GM19023 (cell line): ENCODE results near the gene PARM1.

ENCODE experiments used
- ATAC-seq: cut with Tn5 transposase; IDR thresholded peaks from one replicate; pipeline ENCODE4 v1.9.1; 2021; ENCODE audit warnings: mild to moderate bottlenecking, moderate library complexity; ENCODE audit not compliant: unreplicated experiment

The PARM1 gene

GRCh38 chr4:74941123-74941522 lies 8.2 kb downstream of the PARM1 start:
- no peak for ATAC-seq

GRCh38 chr4:74942251-74942917 lies 9.5 kb downstream of the PARM1 start:
- ATAC-seq: no peak

DNA sequence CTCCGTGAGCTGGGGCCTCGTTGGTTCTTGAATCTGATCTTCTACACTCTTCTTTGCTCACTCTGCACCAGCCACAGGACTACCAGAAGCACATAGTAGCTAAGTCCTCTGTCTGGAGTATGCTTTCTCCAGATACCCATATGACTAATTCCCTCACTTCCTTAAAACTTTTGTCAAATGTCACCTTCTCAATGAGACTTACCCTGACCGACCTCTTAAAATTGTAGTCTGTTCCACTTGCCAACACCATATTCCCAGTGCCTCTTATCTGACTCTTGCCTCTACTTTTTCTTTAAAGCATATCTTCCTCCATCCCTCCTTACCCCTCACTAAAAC lies 10.0 kb downstream of the PARM1 start:
- ATAC-seq: no peak

DNA sequence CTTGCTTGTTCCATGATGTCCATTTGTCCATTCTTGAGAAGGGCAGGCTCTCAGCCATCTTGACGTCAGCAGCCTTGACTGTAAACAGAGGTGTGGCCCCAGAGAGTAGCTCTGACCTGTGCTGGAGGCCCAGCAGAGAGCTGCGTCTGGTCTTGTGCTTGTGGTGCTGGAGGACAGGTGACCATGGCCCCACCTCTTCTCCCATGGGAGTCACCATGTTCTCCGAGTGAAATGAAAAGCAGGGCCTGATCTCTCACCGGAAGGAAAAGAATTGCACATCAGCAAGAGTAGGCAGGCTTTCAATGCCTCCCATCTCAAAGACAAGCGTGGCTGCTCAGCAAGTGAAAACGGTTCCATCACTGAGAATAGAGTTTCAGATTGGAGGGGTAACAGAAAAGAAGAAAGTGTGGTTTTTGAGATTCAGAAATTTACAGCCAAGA lies 11.5 kb downstream of the PARM1 start:
- no peak for ATAC-seq

DNA sequence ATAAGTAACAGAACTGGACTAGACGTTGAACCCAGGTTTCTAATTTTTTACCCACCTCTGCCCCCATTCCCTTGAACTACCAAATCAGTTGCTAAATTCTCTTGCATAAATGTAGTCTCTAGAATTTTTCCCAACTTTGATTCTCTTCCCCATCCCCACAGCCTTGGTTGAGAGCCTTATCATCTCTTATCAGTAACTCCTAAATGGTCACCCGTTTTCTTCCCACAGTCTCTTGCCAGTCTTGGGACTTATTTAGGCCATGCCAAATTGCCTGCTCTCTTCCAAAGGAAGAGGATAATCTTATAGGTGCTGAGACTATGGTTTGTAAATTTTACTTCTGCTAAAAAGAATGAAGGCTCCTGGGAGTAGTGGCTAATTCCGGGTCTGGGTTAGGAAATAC lies 13.3 kb downstream of the PARM1 start:
- ATAC-seq: no peak

GRCh38 chr4:74947798-74948197 lies 14.9 kb downstream of the PARM1 start:
- ATAC-seq: no peak

GRCh38 chr4:74948236-74948635 lies 15.3 kb downstream of the PARM1 start:
- ATAC-seq: no peak

DNA sequence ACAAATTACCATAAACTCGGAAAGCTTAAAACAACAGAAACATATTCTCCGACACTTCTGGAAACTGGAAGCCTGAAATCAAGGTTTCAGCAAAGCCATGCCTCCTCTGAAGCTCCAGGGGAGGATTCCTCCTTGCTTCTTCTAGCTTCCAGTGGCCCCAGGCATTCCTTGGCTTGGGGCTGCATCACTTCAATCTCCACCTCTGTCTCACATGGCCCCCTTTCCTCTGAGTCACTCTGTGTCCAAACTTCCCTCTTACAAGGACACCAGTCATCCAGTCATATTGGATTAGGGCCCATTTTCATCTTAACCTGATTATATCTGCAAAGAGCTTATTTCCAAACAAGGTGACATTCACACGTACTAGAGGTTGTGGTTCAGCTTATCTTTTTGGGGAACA lies 17.3 kb downstream of the PARM1 start:
- no peak for ATAC-seq

DNA sequence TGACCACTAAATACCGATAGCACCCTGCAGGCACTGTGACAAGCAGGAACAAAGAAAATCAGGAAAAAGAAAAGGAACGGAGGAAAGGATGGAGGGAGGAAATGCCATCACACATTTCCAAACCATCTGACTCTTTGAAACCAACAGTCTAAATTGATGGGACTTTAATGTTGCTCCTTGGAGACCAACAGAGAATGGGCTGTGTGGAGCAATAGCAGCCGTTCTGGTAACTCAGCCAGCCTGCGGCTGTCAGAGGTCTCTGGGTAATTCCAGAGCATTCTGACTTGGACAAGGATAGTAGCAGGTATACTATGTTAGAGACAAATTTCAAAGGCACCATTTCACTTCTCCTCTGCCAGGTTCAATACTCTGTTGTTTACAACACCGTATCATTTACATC lies 18.0 kb downstream of the PARM1 start:
- no peak for ATAC-seq

GRCh38 chr4:74953647-74954046 lies 20.7 kb downstream of the PARM1 start:
- no peak for ATAC-seq

DNA sequence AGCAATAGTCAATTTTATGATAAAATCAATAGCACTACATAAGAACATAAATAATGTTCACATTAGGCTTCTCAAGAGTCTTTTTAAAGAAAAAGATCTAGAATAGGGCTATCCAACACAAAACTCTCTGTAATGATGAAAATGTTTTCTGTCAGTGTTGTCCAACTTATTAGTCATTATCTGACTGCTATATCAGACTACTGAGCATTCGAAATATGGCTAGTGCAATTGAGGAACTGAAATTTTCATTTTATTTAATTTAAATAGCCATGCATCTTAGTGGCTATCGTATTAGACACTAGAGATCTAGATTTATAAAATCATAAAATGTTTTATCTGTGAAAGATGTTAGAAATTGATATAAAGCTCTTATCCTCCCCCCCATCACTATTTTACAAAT lies 26.0 kb downstream of the PARM1 start:
- no peak for ATAC-seq

DNA sequence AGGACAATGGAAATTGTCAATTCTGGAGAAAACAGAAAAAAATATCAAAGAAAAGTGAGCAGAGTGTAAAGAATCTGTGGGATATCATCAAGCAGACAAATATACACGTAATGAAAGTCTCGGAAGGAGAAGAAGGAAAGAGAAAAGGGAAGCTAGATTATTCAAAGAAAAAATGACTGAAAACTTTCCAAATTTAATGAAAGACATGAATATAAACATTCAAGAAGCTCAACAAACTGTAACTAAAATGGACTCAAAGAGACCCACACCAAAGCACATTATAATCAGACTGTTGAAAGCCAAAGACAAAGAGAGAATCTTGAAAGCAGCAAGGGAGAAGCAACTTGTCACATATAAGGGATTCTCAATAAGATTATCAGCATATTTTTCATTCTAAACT lies 28.3 kb downstream of the PARM1 start:
- ATAC-seq: no peak

DNA sequence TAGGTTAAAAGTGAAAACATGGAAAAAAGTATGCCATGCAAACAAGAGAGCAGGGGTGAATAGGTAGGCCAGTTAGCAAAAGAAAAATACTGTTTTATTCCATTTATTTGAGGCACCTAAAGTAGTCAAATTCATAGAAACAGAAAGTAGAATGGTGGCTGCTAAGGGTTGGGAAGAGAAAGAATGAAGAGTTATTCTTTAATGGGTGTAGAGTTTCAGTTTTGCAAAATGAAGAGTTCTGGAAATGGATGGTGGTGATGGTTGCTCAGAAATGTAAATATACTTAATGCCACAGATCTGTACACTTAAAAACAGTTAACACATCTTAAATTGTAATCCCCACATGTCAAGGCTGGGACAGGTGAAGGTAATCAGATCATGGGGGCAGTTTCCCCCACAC lies 29.7 kb downstream of the PARM1 start:
- ATAC-seq: no peak

DNA sequence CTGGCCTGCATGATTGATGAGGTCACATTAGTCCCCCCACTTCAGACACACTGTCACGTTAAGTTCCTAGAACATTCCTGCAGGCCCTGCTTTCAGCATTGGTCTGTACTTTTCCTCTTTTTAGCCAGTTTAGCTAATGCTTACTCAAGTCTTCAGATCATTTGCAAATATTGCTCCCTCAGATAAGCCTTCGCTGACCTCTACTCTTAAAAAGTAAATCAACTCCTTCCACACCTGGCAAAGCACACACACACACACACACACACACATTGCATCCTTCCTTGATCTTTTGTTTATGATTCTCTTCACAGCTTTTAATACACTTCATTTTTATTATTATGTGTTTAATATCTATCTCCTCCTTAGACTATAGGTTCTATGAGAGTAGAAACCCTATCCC lies 31.4 kb downstream of the PARM1 start:
- no peak for ATAC-seq

- ATAC-seq: no peak
Observed at GRCh38 chr4:74967324-74967723, 34.4 kb downstream of the PARM1 start.

GRCh38 chr4:74968456-74969164 lies 35.7 kb downstream of the PARM1 start:
- peak; percentile 66 for ATAC-seq

- no peak for ATAC-seq
Observed at GRCh38 chr4:74969507-74970474, 36.9 kb downstream of the PARM1 start.

- no peak for ATAC-seq
Observed at GRCh38 chr4:74970577-74970976, 37.7 kb downstream of the PARM1 start.

- no peak for ATAC-seq
Observed at GRCh38 chr4:74971862-74972261, 38.9 kb downstream of the PARM1 start.

- no peak for ATAC-seq
Observed at GRCh38 chr4:74975082-74975481, 42.2 kb downstream of the PARM1 start.
